Sigmoid colon (tissue), 4 donors: Measurements from ENCODE around the gene GNB5.

ENCODE experiments used
- CTCF ChIP-seq, 4 experiments: fragments of 450-650 bp in 3 of 4; fragments of 200-600 bp in 1 of 4; IDR thresholded peaks; one replicate each; pipeline ENCODE4 v1.5.1; 2016 to 2019; ENCODE audit warnings: antibody characterized with exemption in 4 of 4, mild to moderate bottlenecking in 3 of 4, moderate library complexity in 2 of 4
- EP300 ChIP-seq, 4 donors: sonication (generic); formaldehyde crosslinking; IDR thresholded peaks; one replicate each; pipeline ENCODE4 v1.6.1; 2017; ENCODE audit warnings: antibody characterized with exemption in 4 of 4
- POLR2A ChIP-seq, 2 donors: fragments of 450-650 bp; IDR thresholded peaks; one replicate each; pipeline ENCODE4 v1.6.1; 2016; ENCODE audit warnings: antibody characterized with exemption in 2 of 2, mild to moderate bottlenecking in 2 of 2, moderate library complexity in 2 of 2
- POLR2AphosphoS5 ChIP-seq, 4 donors: sonication (generic); formaldehyde crosslinking; IDR thresholded peaks; one replicate each; pipeline ENCODE4 v1.6.1; 2017; ENCODE audit warnings: antibody characterized with exemption in 4 of 4

DNA sequence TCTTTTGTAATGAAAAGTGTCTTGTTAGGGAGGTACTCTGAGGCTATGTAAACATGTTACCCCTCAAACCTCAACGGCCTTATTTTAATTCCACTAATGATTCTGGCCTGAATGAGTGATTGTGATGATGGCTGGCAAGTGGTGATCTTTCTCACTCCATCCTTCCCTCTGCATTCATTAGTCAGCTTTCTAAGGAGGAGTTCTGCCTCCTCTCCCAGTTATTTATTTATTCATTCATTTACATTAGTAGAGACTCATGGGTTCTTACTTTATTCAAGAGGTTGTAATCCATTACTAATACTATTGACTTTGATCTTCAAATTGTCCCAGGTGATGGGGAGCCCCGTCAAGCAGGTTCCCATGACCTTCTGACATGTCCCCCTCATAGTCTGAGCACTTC is 35.3 kb downstream of the GNB5 start:
- TF ChIP-seq CTCF (IDR thresholded peaks at IDR 0.05) (no peak), POLR2A (IDR thresholded peaks at IDR 0.05) (no peak), POLR2AphosphoS5 (IDR thresholded peaks at IDR 0.05) (no peak), EP300 (IDR thresholded peaks at IDR 0.05) (no peak)
